22Rv1 (cell line): Measurements from ENCODE around the gene TRAM2.

Source experiments
- H3K27ac ChIP-seq: fragments of 450-650 bp; 2 replicates; pipeline ENCODE4 v1.5.1; 2017
- CTCF ChIP-seq: fragments of 450-650 bp; IDR thresholded peaks from 2 replicates; pipeline ENCODE4 v1.5.1; 2017; ENCODE audit warnings: mild to moderate bottlenecking
- ZFX ChIP-seq: fragments of 450-650 bp; IDR thresholded peaks from 2 replicates; pipeline ENCODE4 v1.6.1; 2017; ENCODE audit warnings: antibody characterized with exemption, borderline replicate concordance

TRAM2 gene

GRCh38 chr6:52551483-52552277 is 25.2 kb downstream of the TRAM2 start:
- H3K27ac ChIP-seq = peak overlapping the region; percentile 23; the same call in 1 of the 2 replicates
- no peak for TF ChIP-seq ZFX
- TF ChIP-seq CTCF = no peak

DNA sequence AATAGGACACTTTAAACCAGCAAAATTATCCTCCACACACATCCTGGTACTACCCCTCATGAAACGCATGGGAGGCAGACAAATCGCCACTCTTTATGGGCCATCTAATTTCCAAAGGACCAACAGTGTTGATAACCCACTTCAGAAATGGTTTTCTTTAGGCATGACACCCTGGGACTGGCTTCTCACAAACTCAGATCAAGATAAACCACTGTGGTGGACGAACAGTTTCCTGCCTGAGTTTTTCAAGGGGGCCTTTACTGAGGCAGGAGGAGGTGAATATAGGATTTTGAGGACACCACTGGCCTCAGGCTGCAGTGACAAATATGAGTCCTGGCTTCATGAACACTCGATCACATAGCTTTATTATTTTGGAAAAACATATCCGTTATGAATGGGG is 26.0 kb downstream of the TRAM2 start:
- no peak overlapping the region for H3K27ac ChIP-seq

GRCh38 chr6:52550014-52550575 is 26.8 kb downstream of the TRAM2 start:
- no peak for TF ChIP-seq CTCF
- no peak for TF ChIP-seq ZFX
- no peak overlapping the region for H3K27ac ChIP-seq

More for the DNA sequence above, 26.0 kb downstream of the TRAM2 start:
- TF ChIP-seq ZFX (no peak), CTCF (no peak)

DNA sequence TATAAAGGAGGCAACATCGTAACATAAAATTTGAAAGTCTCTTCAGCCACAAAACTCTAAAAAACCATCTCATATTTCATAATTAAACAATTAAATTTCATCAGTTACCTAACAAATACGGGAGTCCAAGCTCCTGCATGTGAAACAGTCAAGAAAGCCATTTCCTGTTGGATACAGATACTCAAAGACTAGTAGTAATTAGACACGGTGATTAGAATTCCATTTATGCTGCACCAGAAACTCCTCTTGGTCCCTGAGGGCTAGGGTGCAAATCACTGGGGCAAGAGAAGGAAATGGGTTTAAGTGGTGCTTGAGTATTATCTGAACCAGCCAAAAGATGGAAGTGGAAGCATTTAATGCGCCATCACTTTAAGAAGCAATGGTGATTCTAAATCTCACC is 27.4 kb downstream of the TRAM2 start:
- no peak overlapping the region for H3K27ac ChIP-seq
- no peak for TF ChIP-seq ZFX
- no peak for TF ChIP-seq CTCF

- H3K27ac ChIP-seq = no peak overlapping the region
- TF ChIP-seq ZFX (no peak), CTCF (no peak)
Measured at GRCh38 chr6:52548999-52549398, 27.9 kb downstream of the TRAM2 start.

- H3K27ac ChIP-seq = no peak overlapping the region
- TF ChIP-seq CTCF (no peak), ZFX (no peak)
Measured at GRCh38 chr6:52548353-52548713, 28.5 kb downstream of the TRAM2 start.

- H3K27ac ChIP-seq = no peak overlapping the region
Measured at GRCh38 chr6:52547647-52548352, 29.1 kb downstream of the TRAM2 start.

More at GRCh38 chr6:52547647-52548352, 29.1 kb downstream of the TRAM2 start:
- TF ChIP-seq ZFX = no peak
- TF ChIP-seq CTCF = no peak
